Stimulated activated CD4-positive, alpha-beta T cell treated with anti-CD3 and anti-CD28 coated beads, Interleukin-2, amount 100 ng/mL, for 24 hours (primary cell): ENCODE results near the gene RGL1.
A peak's percentile ranks its signal among the peaks of the same experiment; 100 is the strongest.

ENCODE experiments used
- DNase-seq, 2 donors: peaks; one replicate each; pipeline ENCODE4 v3.0.0-alpha.2; 2020

RGL1 gene

GRCh38 chr1:183891158-183891856 lies 86.4 kb downstream of the RGL1 start:
- DNase-seq, result no peak

DNA sequence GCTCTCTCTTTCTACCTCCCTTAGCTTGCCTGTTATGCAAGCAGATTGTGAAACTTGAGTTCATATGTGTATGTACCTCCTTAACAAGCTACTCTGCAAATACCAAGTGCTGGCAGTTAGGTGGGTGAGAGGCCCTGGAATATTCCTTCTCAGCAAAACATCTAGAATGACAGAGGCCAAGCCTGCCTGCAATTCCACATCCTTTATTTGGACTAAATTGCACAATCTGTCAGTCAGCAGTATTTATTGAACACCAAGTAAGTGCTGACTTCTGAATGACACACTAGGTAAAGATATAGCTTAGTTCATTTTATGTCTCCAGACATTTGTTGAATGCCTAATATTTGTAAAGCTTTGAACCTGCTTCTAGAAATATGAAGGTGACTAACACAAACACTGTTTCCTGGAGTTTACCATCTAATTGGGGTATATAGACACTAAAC lies 87.5 kb downstream of the RGL1 start:
- no peak for DNase-seq

- DNase-seq, result no peak
These were observed 88.8 kb downstream of the RGL1 start for GRCh38 chr1:183893561-183894289.

GRCh38 chr1:183894290-183894565 lies 89.3 kb downstream of the RGL1 start:
- no peak for DNase-seq

GRCh38 chr1:183896466-183897048 lies 91.6 kb downstream of the RGL1 start:
- DNase-seq, result no peak

- no peak for DNase-seq
These were observed 93.1 kb downstream of the RGL1 start for GRCh38 chr1:183898001-183898396.

GRCh38 chr1:183898610-183899009 lies 93.7 kb downstream of the RGL1 start:
- DNase-seq, result no peak

DNA sequence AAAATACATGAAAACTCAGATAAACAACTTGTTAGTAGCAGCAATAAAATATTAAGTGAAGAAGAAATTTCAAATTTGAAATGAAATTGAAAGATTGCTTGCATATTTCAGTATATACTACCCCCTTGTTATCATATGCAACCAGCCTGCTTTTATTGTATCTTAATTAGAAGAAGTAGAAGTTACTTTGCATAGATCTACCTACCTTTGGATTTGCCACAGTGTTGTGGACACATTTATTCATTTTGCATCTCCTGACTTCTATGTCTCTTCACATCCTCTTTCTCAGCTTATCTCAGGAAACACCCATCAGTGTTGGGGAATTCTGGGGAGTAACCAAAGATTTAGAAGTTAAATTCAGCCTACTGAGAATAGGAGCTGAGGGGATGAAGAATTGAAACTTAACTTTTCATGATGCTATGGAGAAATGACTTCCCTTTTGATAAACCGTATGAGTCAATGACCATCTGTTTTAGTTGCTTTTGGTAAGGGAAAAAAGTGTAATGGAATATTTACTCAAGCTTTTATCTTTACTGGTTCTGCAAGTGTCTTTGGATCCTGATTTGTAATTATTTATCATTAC lies 96.9 kb downstream of the RGL1 start:
- no peak for DNase-seq

DNA sequence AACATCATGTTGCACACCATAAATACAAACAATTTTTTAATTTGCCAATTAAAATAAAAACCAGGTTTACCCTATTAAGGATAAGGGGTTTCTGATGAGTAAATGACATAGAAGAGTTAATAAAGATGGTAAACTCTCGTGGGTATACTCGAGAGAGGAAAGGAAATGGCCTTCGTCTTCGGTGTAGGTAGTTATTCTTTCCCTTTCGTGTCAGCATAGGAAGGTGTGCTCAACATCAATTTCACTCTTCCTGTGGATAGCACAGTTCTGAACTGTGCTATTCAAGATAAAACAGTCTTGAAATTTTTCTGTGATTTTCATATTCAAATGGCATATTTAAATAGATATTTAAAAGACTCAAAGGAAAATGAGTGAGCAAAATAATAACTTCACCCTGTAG lies 98.2 kb downstream of the RGL1 start:
- no peak for DNase-seq

GRCh38 chr1:183905508-183906113 lies 100.7 kb downstream of the RGL1 start:
- DNase-seq, result no peak

- DNase-seq, result no peak
These were observed 102.2 kb downstream of the RGL1 start for GRCh38 chr1:183907070-183907469.

DNA sequence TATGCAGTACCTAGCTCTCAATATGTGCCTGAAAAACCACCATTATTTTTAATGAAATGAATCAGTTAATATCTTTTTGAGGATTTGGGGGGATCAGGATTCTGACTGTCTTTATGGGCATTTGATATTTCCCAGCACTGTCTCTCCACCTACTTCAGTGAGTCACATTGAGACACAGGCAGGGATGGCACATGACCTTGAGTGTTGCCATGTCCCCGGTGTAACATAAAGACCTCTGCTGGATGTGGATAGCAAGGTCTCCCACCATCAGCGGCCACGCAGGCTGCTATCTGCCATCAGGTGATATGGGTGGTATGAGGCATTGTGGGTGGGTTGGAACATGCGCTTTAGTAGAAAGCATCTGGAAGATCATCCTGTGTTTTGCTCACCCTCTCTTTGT lies 103.2 kb downstream of the RGL1 start:
- DNase-seq, result no peak

DNA sequence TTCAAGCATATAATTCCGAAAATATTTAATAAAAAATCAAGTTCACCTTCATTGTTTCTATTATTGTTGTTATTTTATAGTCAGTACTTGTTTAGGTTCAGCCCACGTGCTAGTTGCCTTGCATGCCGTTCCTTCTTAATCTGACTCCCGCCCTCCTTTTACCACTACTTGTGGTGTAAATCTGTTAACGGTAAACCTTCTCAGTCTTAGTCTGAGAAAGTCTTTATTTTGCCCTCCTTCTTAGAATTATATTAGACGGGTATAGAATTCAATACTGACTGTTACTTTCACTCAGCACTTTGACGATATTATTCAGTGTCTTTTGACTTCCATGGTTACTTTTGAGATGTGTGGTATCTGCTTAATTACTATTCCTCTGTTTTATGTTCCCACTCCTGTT lies 104.8 kb downstream of the RGL1 start:
- DNase-seq, result no peak

GRCh38 chr1:183910845-183911244 lies 105.9 kb downstream of the RGL1 start:
- DNase-seq, result no peak

DNA sequence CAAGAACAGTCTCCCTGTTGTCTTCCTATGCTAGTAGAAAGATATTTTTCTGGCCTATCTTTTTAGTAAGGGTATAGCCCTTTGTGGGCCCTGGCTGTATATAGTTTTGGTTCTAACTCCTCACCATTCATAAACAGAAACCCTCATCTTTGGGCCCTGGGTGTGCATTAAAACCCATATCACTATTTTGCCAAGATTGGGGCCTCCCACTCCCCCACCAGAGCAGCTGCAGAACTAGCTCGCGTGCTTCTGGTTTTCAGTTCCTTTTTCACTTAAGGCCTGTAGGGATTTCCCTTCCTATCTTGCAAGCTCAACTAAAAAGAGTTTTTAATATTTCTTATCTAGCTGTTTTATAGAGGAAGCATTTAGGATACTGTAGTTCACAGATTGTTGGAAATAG lies 106.4 kb downstream of the RGL1 start:
- peak in 1 of 2 donors; percentile 27 for DNase-seq

DNA sequence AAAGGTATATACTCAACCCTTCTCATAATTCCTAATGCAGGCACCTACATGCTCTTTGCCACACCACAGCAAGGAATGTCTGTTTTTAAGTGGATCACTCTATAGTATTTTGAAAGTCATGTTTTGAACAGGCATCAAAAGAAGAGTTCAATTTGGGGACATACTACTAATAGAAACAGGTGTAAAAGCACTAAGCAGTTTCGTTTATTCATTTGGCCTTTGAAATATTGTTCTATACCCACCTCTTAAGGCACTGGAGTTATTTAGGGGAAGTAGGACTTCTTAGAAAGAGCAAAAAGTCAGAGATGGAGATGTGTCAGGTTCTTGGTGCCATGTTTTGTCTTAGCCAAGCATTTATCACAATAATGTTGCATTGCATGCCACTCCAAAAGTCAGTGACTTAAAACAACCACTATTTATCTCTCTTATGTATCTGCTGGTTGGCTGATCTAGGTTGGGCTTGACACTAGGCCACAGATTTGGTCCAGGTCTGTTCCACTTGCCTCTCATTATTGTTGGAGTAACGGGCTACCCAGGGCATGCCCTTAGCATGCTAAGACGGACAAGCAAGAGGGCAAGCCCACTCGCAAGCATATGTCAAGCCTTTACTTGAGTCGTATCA lies 107.5 kb downstream of the RGL1 start:
- no peak for DNase-seq

DNA sequence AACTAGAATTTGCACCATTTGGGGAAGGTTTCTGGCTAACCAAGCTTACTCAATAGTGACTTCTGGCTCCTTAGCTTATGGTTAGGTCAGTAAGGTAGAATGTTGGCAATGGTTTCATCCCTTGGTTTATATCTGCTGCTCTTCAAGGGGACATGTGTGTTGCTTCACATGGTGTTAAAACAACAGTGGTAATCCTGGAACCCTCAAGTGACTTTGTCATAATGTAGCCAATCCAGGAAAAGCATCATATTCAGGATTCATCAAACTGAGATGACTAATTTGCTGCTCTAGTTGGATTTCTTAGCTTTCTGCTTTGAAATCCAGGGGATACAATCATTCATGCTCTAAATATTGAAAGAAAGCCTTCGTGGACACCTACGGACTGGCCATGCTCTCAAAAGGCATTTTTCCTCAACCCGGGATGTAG lies 108.7 kb downstream of the RGL1 start:
- DNase-seq, result no peak

GRCh38 chr1:183914276-183914675 lies 109.4 kb downstream of the RGL1 start:
- DNase-seq, result no peak

DNA sequence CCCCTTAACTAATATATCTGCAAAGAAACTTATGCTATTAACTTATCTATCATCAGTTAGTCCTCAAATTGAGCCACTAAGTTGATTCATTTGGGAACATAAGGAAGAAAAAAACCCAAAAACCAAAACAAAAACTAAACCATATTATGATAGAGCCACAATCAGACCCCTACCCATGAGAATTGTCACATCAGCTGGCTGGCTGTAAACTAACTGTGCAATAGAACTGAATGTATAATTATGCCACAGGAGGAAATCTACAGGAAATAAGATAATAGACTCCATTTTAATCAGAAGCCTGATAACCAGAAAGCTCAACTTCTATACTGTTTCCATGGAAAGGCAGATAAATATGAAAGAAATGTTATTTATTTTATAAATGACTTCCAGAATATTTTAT lies 110.0 kb downstream of the RGL1 start:
- no peak for DNase-seq

GRCh38 chr1:183915625-183916510 lies 110.9 kb downstream of the RGL1 start:
- peak; percentile 65 to 77 for DNase-seq

DNA sequence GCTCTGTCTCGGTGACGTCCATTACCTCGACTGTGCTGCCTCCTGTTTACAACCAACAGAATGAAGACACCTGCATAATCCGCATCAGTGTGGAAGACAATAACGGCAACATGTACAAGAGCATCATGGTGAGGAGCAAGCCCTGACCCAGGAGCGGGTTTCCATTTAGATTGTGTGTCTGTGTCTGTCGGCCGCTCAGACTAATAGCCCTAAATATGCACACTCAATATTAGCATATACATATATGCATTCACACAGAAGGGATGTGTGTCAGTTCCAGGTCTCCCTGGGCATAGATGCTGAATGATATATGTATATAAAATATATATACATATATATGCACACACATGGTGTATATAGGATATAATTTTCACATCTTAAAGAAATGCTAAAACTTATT lies 111.7 kb downstream of the RGL1 start:
- no peak for DNase-seq

DNA sequence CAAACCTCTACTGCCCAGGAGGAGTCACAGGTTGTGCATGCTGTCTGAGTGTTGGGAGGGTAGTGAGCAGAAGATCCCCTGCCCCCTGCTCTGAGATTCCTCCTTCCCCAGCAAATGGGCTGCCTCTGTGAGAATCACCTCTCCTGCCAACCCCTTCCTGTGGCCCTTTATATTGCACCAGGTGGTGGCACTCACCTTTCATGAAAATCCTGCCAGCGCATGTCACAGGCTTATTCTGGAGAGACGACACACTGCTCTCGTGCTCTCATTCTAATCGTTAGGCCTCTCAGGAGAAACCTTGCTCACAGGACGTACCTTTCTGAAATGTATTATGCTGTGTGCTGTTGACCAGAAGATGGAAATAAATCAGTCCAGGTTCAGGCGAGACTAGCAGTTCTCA lies 113.7 kb downstream of the RGL1 start:
- DNase-seq, result no peak
